ENCODE data around the gene BATF3. TPM values are rescaled to one million over a fixed set of nuclear protein-coding genes. Genes with fewer than 3 reads are reported as not detected.

BATF3 gene
- total RNA-seq, 1 experiment from 2014 or later = 3.8 TPM

DNA sequence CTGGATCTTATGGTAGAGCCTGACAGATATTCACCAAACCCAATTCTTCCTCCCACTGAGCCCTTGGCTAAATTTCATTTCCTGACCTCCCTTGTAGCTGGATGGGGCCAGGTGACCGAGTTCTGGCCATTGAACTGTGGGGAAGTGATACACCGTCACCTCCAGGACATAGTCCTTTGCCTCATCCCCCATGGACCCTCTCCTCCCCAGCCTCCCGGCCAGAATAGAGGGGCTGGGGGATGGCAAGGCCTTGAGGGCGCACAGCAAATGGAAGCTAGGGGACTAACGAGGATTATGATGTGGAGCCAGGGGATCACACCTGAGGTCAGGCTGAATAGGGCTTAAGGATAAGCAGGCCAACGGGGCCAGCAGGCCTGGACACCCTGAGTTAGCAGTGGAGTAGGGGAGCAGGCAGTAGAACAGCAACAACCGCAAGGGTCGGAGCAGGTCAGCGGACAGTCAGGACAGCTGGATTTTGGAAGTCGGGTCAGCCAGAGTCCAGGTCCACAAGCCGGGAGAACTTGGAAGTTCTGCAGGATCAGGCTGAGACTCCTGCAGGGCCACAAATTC is 15.0 kb downstream of the BATF3 start:
- no peak for DNase-seq (ENCODE audit: low spot score)

DNA sequence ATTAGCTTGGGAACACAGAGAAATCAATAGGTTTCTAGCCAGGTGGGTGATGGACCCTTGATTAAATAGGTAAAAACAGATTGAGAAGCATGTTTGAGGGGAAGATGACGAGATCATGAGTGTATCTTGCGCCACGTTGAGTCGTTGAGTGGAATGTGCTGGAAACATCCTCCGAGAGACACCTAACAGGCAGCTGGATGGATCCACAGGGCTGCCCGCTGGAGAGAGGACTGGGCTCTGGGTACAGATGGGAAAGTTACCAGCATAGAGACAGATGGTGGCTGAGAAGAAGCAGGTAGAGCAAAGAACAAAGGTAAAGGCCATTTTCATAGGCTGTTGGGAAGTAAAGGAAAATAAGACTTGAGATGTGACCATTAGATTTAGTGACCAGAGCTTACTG is 15.6 kb downstream of the BATF3 start:
- DNase-seq (ENCODE audit: low spot score) = no peak

DNA sequence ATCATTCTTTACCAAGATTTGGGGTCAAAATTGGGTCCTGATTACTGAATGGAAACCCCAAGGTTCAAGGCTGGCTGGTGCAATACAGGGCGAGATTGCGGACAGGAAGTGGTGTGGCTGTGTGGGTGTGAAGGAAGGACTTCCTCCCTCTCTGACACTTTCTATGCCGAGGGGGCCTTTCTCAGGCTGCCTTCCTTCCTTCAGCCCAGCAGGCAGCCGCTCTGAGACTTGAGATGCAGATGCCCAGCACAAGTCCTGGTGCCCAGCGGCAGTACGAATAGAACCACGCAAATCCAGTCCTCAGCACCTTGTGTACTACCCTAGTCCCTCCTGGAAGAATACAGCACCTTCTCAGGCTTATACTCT is 16.3 kb downstream of the BATF3 start:
- DNase-seq (ENCODE audit: low spot score) = no peak

DNA sequence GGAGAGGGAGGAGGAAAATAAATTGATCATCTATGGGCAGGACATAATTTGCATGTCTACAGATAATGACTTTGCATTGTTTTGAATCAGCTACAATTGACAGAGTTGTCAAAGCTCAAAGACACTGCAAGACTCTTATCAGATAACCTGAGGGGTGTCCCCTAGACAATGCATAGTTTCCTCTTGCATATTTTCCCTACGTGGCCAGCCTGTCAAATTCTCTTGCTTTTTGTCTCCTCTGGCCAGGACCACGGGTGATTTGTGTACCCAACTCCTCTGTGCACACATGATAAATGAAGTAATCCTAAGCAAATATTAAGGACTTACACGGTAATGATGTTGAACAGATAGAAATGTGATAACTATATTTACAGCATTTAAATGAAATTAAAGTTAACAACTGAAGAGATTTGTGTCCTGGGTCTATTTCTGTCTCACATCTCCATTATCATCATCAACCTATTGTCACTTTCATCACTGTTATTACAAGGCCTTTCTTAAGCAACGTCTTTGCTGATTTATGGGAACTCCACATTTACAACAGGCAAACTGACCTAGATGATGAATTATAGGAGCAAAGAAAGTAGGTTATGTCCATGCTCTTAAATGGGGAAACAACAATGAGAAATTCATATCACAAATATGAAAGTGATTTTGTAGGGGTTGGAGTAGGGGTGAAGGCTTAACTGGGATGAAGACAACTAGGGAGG is 18.8 kb downstream of the BATF3 start:
- DNase-seq (ENCODE audit: low spot score) = no peak

DNA sequence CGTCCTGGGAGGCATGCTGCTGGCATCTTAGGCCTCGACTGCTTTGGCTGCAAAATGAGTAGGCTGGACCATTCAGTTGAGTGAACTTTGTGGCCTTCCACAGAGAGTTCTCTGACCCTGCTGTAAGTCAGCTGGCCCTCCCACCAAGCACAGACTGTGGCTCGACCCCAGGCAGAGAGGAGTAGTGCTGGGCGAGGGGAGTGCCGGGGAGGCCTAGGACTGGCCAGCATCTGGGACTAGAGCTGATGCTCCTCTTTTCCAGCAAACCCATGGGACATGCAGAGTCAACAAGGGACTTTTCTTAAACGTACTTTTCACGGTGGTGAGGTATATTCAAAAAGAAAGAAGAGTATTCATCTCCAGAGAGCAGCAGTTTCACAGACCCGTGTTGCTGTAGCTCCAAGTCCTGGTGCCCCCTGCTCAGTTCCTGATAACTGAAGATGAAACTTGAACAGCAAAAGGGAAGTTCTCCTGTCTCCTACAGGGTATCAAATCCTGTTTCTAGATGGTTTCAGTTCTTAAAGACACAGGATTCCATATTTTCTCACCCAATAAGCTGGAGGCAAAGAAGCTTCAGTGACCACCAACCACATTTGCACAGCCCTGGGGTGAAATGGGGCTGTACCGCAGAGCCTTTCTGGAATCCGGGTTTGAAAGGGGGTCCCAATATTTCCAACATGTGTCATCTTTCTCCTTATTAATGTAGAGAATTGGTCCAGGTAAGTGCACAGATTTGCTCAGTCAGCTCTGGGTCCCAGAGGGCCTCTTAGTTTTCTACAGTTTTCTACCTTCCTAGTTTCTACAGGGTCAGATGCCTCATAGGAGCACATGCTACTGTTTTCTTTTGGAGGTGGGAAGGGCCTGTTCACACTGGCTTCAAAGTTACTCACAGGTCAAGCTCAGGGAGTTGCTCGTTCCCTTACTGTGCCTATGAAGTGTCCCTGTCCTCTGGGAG is 20.9 kb downstream of the BATF3 start:
- no peak for DNase-seq (ENCODE audit: low spot score)

DNA sequence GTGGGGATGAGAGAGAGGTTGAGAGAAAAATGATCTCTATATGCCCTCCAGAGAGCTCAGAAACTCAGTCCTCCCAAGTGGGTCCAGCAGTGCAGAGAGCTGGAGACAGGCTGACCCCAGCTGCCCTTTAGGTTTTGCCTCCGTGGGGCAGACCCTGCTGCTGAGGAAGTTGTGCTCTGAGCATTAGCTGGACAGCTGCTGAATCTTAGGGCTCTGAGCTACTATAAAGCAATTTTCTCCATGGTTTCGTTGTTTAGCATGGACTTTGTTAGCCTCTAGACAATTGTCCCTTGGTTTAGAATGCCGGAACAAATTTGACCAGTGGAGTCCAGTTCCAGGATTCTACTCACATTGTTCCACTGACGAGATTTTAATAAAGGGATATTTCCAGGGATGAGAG is 22.1 kb downstream of the BATF3 start:
- DNase-seq (ENCODE audit: low spot score) = no peak

DNA sequence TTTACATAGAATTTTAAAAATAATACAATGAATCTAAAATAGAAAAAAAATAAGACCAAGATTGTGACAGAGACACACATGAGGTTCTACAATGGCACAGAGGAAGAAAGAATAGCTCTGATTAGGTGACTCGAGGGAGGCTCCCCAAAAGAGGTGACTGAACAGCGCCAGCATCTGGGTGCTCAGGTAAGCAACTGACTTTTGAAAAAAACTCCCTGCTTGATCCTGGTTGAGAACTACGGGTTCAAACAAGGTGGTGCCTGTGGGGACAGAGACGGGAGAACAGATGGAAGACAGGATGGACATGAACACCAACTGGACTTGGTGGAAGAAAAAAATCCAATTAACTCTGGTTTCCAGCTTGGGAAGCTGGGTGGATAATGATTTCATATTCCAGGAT is 22.5 kb downstream of the BATF3 start:
- no peak for DNase-seq (ENCODE audit: low spot score)

DNA sequence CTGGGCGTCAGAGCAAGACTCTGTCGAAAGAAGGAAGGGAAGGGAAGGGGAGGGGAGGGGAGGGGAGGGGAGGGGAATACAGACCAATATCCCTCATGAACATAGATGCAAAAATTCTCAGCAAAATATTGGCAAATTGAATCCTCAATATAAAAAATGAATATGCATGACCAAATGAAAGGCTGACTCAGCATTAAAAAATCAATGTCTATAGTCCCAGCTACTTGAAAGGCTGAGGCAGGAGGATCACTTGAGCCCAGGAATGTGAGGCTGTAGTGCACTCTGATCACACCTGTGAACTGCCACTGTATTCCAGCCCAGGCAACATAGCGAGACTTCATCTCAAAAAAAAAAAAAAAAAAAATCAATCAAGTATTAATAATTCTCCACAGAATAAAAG is 24.0 kb downstream of the BATF3 start:
- no peak for DNase-seq (ENCODE audit: low spot score)

DNA sequence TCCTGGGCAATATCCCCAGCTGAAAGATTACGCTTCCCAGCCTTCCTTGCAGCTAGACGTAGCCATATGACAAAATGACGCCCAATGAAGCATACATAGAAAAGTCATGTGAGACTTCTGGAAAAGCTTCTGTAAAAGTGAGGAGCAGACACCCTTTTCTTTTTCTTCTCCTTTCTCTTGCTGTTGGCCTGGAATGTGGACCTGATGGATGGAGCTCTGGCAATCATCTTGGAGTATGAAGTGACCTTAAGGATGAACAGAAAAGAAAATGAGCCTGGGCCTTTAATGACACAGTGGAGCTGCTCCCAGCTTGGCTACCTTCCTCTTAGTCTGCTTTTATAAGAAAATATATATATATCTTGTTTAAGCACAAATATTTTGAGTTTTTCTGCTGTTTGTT is 24.8 kb downstream of the BATF3 start:
- no peak for DNase-seq (ENCODE audit: low spot score)

DNA sequence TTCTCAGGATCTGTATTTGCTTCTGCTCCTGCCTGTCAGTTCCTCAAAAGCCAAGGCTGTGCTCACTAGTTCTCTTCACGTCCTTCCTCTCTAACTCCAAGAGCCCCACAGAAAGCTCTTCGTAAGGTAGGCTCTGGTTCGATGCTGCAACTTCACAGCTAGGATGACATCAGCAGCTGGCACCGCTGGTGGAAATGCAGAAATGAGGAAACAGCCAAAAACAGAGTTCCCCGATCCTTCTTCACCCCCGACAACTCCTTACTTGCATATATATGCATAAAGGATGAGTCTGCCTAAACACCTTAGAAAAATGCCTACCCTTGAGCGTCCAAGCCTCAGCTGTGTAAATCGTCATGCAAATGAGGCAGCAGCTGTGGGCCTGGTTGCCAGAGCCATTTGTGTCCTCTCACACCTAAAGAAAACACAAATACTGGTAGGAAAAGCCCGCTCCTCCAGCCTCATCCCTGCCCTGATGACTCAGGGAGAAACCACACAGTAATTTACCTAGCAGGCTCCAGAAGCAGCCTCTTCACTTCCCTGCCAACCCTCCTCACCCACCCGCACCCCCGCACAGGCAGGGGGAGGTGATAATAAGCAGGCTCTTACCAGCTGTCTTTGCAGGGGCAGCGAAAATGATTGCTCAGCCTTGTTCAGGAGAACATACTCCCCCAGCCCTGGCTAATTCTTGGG is 28.2 kb downstream of the BATF3 start:
- peak; percentile 90 for DNase-seq (ENCODE audit: low spot score)

DNA sequence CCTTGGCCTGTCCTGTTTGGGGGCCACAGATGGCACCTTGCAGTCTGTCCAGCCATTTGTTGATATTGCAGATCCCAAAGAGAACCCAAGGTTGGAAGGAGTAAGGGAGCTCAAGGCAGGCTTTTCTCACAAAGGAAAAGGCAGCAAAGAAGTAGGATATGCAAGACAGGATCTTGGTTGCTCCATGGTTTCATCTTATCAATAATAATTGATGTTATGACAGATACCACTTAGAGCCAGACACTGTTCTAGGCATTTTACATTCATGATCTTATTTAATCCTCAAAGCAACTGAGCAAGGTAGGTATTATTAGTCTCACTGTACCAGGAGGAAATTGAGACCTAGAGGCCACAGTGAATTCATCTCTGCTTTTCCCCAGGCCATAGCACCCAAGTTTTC is 28.8 kb downstream of the BATF3 start:
- DNase-seq (ENCODE audit: low spot score) = no peak

DNA sequence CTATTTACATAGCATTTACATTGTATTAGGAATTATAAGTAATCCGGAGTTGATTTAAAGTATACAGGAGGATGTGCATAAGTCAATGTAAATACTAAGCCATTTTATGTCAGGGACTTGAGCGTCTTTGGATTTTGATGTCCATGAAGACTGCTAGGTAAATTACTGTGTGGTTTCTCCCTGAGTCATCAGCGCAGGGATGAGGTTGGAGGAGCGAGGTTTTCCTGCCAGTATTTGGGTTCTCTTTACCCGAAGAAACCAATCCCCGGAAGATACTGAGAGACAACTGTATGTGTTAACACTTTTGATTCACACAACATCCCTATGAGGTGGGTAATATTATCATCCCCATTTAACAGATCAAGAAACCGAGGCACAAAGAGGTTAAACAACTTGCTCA is 29.3 kb downstream of the BATF3 start:
- DNase-seq (ENCODE audit: low spot score) = no peak

DNA sequence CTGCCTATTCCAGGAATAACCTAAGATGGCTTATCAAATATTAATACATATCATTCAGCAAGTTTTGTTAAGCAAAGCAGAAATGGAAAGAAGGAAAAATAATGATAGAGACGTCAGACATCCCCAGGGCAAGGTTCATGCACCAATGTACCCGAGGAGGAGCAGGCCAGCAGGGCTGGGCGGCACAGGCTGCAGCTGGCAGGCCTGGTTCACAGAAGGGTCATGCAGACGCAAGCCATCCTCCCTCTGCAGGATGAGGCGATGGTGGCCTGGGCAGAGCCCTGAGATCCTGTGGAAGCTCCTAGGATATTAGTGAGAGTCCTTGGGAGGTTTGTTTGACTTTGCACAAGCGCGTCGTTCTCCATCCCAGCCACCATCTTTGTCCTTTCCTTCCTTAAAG is 30.0 kb downstream of the BATF3 start:
- DNase-seq (ENCODE audit: low spot score) = no peak

DNA sequence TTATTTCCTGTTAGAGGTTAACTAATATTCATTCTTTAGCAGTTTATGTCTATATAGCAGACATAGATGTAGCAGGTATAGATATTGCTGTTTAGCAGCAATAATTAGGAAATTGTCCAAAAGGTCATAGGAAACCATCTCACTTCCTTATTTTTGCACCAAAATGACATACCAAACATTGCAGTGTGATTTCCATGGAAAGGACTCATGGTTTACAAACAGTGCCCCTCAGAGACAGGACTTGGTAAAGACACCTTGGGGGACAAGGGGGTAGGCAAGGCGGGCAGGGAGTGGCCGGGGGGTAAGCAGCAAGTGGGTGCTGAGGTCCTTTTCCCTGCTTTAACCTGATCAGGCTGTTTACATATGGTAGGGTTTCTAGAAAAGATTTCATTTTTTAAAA is 30.5 kb downstream of the BATF3 start:
- peak; percentile 40 for DNase-seq (ENCODE audit: low spot score)

DNA sequence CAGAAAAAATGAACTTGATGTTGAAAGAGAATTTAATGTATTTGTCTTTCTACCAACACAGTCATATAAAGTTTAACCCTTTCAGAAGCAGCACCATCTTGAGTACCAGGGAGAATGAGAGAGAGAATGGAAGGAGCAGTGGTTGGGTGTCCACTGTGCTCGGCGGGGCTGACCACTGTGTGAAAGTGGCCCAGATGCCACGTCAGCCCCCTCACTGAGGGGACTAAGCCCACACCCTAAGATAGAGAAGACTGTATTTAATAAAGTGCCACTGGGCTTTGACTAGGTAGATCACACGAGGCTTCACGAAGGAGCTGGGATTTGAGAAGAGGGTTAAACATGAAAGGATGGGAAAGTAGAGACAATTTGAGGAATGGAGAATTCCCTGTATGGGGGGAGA is 31.2 kb downstream of the BATF3 start:
- no peak for DNase-seq (ENCODE audit: low spot score)

DNA sequence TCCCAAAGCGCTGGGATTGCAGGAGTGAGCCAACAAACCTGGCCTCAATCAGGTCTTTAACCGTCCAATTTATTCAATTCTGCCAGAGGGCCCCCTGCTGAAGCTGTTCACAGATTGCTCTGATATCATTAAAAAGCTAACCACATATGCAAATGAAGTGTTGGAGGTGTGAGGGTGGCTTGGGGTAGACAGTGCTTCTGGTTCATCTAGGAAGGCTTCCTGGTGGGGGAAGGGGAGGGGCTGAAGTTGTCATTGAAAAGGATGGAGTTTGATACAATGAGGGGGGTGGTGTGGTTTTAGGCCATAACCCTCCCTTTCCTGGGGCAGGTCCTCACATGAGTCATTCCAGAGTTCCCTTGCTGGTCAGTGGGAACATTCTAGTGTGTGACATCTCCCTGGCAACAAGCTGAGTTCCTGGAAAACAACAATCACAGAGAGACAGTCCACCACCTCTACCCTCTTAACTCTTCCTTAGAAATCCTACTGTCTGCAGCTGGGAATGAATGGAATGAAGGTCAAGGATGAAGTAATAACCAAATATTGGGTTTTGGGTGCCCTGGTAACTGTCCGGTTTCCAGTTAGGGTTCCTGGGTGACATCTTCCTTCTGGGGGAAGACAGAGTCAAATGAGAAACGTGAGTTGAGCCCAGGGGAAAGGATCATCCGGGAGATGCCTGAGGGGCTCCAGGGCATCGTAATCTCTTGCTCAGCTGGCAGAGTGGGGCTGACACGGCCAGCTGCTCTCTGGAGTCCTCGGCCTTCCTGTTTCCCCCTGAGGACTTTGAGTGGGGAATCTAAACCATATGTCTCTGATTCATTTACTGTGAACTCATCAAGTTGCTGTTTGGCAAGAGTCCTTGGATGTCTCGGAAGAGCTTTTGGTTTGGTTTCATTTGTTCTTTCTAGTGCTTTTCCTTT is 32.2 kb downstream of the BATF3 start:
- DNase-seq (ENCODE audit: low spot score) = peak; percentile 77

DNA sequence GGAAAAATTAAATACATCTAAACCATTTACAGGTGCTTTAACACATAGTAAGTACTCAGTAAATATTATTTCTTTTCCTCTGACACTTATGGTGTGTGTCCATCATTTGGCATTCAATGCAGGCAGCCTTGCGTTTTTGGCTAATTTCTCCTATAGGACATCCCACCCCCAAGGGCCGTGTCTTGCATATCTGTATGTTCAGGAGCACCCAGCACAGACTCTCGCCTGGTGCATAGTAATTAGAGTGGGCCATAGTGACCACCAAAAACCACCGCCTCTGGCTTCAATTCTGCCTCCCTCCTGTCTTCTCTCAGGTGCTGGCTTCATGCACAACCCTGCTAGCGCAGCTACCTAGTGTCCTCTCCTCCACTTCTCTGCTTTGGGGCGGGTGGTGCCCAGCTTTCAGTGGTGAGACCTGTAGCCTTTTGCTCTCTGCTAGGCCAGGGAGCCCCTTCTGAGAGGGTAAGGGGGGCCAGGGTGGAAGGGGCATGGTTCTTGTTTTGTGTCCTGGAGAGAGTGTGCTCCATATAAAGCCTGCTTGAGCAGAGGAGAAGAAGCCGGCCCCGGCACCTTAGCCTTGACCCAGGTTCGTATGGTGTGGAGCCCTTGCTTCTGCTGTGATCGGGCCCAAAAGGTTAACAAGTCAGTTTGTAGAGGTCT is 33.4 kb downstream of the BATF3 start:
- no peak for DNase-seq (ENCODE audit: low spot score)

DNA sequence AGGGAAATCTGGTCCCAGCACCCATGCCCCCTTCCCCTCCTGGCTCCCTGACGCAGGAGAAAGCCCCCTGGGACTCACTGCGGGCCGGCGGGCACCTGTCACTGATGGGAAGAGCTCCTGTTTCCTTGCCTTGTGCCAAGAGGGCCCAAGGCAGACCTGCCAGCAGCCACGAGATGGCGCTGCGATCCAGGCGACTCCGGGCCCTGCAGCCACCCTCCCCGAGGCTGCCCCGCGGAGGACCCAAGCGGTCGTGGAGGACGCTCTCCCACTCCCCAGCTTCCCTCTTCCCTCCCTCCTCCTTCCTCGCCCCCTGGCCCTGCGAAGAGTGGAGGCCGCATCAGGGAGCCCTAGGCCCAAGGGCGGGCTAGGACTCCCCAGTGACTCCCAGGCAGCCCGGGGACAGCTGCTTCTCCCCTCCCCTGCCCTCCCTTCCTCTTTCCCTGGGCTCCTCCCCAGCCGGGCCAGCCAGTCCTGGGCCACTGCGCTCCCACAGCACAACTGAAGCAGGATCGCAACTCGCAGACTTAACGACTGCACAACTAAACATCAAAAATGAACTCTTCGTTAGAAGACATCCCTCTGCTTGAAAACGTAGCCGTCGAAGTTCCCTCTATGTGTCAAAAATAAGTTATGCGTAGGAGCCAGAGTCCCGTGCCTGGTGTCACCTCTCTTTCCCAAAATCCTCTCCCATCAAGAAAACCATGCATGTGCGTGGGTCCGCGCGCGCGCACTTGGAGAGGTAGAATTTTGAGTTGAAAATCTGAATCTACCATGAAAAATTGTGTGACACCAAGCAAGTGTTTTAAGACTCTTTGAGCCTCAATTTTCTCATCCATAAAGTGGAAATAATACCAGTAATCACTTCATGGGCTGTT is 34.2 kb downstream of the BATF3 start:
- DNase-seq (ENCODE audit: low spot score) = peak; percentile 70

DNA sequence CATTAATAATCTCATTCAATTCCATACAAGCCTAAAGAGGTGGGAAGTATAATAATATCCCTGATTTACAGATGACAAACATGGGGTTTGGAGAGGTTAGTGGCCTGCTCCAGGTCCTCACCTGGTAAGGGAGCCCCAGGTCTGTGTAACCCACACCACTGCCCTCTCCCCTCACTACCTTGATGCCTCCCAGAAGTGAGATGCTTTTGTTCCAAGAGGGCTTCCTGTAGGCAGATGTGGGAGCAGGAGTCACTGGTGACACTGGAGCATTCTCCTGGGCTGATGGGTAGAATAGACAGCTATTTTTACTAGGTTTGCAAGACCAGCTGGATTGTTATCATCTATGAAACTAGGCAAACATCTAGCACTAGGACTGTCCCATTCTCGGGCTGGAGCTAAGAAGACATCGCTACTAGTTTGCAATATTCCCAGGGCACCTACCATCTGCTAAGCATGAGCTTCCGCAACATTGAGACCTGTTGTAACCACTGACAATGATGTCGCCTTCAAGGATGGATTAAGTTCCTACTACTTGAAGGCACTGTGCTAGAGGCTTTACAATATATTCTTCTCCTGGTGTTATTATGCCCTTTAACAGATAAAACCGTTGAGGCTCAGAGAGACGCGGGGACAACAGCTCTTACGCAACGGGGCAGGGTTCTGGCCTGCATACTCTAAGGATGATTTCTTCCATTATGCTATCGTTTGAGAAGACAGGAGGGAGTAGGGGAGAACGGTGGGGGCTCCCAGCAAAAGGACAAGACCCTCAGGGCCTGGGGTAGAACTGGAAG is 35.0 kb downstream of the BATF3 start:
- no peak for DNase-seq (ENCODE audit: low spot score)

Measured in H4 (cell line).